H1 (cell line): ENCODE data around the gene TRNAU1AP. TPM values are rescaled to one million over a fixed set of nuclear protein-coding genes. Genes with fewer than 3 reads are reported as not detected.

ENCODE experiments used
- CTCF ChIA-PET: fragments of 300-600 bp; sonication (Branson Sonifier 250); formaldehyde crosslinking; loops from one replicate; lab custom pipeline; 2021; ENCODE audit not compliant: partially characterized antibody; lab: Charles Lee
- POLR2A ChIA-PET: fragments of 300-600 bp; sonication (Branson Sonifier 250); formaldehyde crosslinking; loops from one replicate; lab custom pipeline; 2021; ENCODE audit warnings: inconsistent platforms; ENCODE audit not compliant: partially characterized antibody; lab: Charles Lee
- DNase-seq, 2 experiments: peaks; one replicate each; pipeline versions ENCODE4 v3.0.0 to v3.0.0-alpha.2; 2010 to 2022; ENCODE audit warnings: low spot score in 2 of 2, low read depth in 1 of 2, mixed read lengths in 1 of 2
- FAIRE-seq: peaks from 2 replicates; lab custom pipeline; 2011; peaks lifted over from hg19 to GRCh38; lab: Jason Lieb, UNC
- H2AFZ ChIP-seq: 2 replicates; pipeline ENCODE4 v1.8.1; 2012; ENCODE audit warnings: low read length, inconsistent platforms
- H2AK5ac ChIP-seq: 2 replicates; pipeline ENCODE4 v1.6.1; 2013; ENCODE audit warnings: low read depth, low read length
- H2BK120ac ChIP-seq: replicated peaks from 2 replicates; pipeline ENCODE3; 2013; ENCODE audit warnings: low read depth, low read length, inconsistent platforms
- H2BK12ac ChIP-seq: 2 replicates; pipeline ENCODE4 v1.6.1; 2013; ENCODE audit warnings: low read depth, low read length
- H2BK15ac ChIP-seq: 2 replicates; pipeline ENCODE4 v1.6.1; 2013; ENCODE audit warnings: low read length
- H2BK20ac ChIP-seq: 2 replicates; pipeline ENCODE4 v1.6.1; 2013; ENCODE audit warnings: low read length
- H2BK5ac ChIP-seq: 2 replicates; pipeline ENCODE4 v1.6.1; 2013; ENCODE audit warnings: low read depth, low read length
- H3K14ac ChIP-seq: 2 replicates; pipeline ENCODE4 v1.6.1; 2013; ENCODE audit warnings: inconsistent platforms; ENCODE audit not compliant: insufficient read length
- H3K18ac ChIP-seq: 2 replicates; pipeline ENCODE4 v1.6.1; 2013; ENCODE audit warnings: low read length; ENCODE audit errors: extremely low read depth
- H3K23ac ChIP-seq: 2 replicates; pipeline ENCODE4 v1.6.1; 2013; ENCODE audit warnings: inconsistent platforms; ENCODE audit not compliant: insufficient read length
- H3K23me2 ChIP-seq: 2 replicates; pipeline ENCODE4 v1.6.1; 2013; ENCODE audit warnings: low read depth, low read length
- H3K27ac ChIP-seq: 2 replicates; pipeline ENCODE4 v1.6.1; 2011; ENCODE audit warnings: low read depth, low read length, inconsistent platforms
- H3K27me3 ChIP-seq, 4 experiments: replicated peaks in 1 of 4; 1 replicate in 1 of 4; 2 replicates in 3 of 4; pipeline versions ENCODE4 v1.6.1 to v1.8.1; 2011 to 2013; ENCODE audit warnings: low read length in 3 of 4, mild to moderate bottlenecking in 3 of 4, inconsistent platforms in 2 of 4, mixed read lengths in 2 of 4, moderate library complexity in 1 of 4; ENCODE audit not compliant: control insufficient read depth in 3 of 4, insufficient read depth in 3 of 4; ENCODE audit errors: extremely low read depth in 1 of 4
- H3K36me3 ChIP-seq, 4 experiments: 2 replicates each; pipeline versions ENCODE4 v1.6.1 to v1.8.1; 2011 to 2013; ENCODE audit warnings: mild to moderate bottlenecking in 4 of 4, low read length in 3 of 4, moderate library complexity in 2 of 4, control low read depth in 1 of 4, inconsistent platforms in 1 of 4; ENCODE audit not compliant: insufficient read depth in 4 of 4, control insufficient read depth in 2 of 4
- H3K4ac ChIP-seq: replicated peaks from 2 replicates; pipeline ENCODE3; 2013; ENCODE audit warnings: low read length, low read depth, mixed read lengths, inconsistent platforms; ENCODE audit not compliant: insufficient read length
- H3K4me1 ChIP-seq, 4 experiments: replicated peaks in 1 of 4; 1 replicate in 1 of 4; 2 replicates in 3 of 4; pipeline versions ENCODE4 v1.6.1 to v1.8.1; 2011 to 2013; ENCODE audit warnings: low read length in 3 of 4, inconsistent platforms in 2 of 4, mixed read lengths in 1 of 4; ENCODE audit not compliant: insufficient read depth in 4 of 4, control insufficient read depth in 3 of 4
- H3K4me2 ChIP-seq, 2 experiments: 2 replicates each; pipeline versions ENCODE4 v1.6.1 to v1.8.1; 2011 to 2013; ENCODE audit warnings: low read depth in 2 of 2, low read length in 2 of 2, control low read depth in 1 of 2, inconsistent platforms in 1 of 2, mild to moderate bottlenecking in 1 of 2; ENCODE audit not compliant: insufficient read depth in 1 of 2
- H3K4me3 ChIP-seq, 4 experiments: fragments of 200-600, 300-600 bp in 1 of 4; sonication (generic), shearing (Covaris generic), sonication (Bioruptor Twin) in 1 of 4; 2 replicates each; pipeline versions ENCODE4 v1.5.1 to v1.8.1; 2011 to 2016; ENCODE audit warnings: low read length in 4 of 4, low read depth in 3 of 4, control low read depth in 2 of 4, inconsistent platforms in 2 of 4, mild to moderate bottlenecking in 2 of 4, mixed read lengths in 1 of 4, moderate library complexity in 1 of 4; ENCODE audit not compliant: insufficient read depth in 2 of 4; ENCODE audit errors: extremely low read depth in 1 of 4
- H3K56ac ChIP-seq: replicated peaks from 2 replicates; pipeline ENCODE3; 2013; ENCODE audit warnings: low read depth, mild to moderate bottlenecking, mixed read lengths, low read length, inconsistent platforms; ENCODE audit not compliant: insufficient read length
- H3K79me1 ChIP-seq: 2 replicates; pipeline ENCODE4 v1.6.1; 2013; ENCODE audit warnings: low read depth, low read length, control low read depth
- H3K79me2 ChIP-seq, 2 experiments: 2 replicates each; pipeline versions ENCODE4 v1.6.1 to v1.8.1; 2012 to 2013; ENCODE audit warnings: low read length in 2 of 2, mild to moderate bottlenecking in 2 of 2, inconsistent platforms in 1 of 2; ENCODE audit not compliant: insufficient read depth in 2 of 2, control insufficient read depth in 1 of 2
- H3K9ac ChIP-seq, 4 experiments: replicated peaks in 1 of 4; 1 replicate in 1 of 4; 2 replicates in 3 of 4; pipeline versions ENCODE4 v1.6.1 to v1.8.1; 2011 to 2013; ENCODE audit warnings: low read depth in 3 of 4, low read length in 3 of 4, control low read depth in 2 of 4, mild to moderate bottlenecking in 2 of 4, moderate library complexity in 2 of 4, inconsistent platforms in 1 of 4; ENCODE audit errors: extremely low read depth in 1 of 4
- H3K9me3 ChIP-seq, 2 experiments: 2 replicates each; pipeline versions ENCODE4 v1.6.1 to v1.8.1; 2012 to 2013; ENCODE audit warnings: mild to moderate bottlenecking in 2 of 2, moderate library complexity in 2 of 2, control low read depth in 1 of 2, inconsistent platforms in 1 of 2, low read depth in 1 of 2, low read length in 1 of 2, mixed read lengths in 1 of 2; ENCODE audit not compliant: insufficient read depth in 2 of 2
- H4K20me1 ChIP-seq, 2 experiments: replicated peaks in 1 of 2; 2 replicates each; pipeline versions ENCODE3 to v1.8.1; 2011 to 2013; ENCODE audit warnings: inconsistent platforms in 2 of 2, low read length in 2 of 2, mild to moderate bottlenecking in 1 of 2; ENCODE audit not compliant: insufficient read depth in 2 of 2, control insufficient read depth in 1 of 2
- H4K5ac ChIP-seq: 2 replicates; pipeline ENCODE4 v1.6.1; 2013; ENCODE audit warnings: low read length, low read depth, mixed read lengths, inconsistent platforms; ENCODE audit not compliant: insufficient read length
- H4K8ac ChIP-seq: 2 replicates; pipeline ENCODE4 v1.8.0; 2013; ENCODE audit warnings: mild to moderate bottlenecking, moderate library complexity, low read length, inconsistent platforms; ENCODE audit not compliant: insufficient read depth; ENCODE audit errors: extremely low read depth
- H4K91ac ChIP-seq: replicated peaks from 2 replicates; pipeline ENCODE3; 2013; ENCODE audit warnings: low read length, mixed read lengths, inconsistent platforms; ENCODE audit not compliant: insufficient read length
- BACH1 ChIP-seq: IDR thresholded peaks from 2 replicates; pipeline ENCODE4 v1.6.1; 2012; ENCODE audit warnings: low read length, improper control_type of control experiment
- CBX8 ChIP-seq: fragments of 300-800, 300-1000 bp; sonication (generic); IDR thresholded peaks from 2 replicates; pipeline ENCODE4 v1.7.1; 2016; ENCODE audit warnings: low read depth, low read length, borderline replicate concordance
- EP300 ChIP-seq, 2 experiments: IDR thresholded peaks; 1 replicate in 1 of 2; 2 replicates in 1 of 2; pipeline ENCODE4 v1.6.1; 2011 to 2012; ENCODE audit warnings: low read depth in 2 of 2, low read length in 2 of 2, mild to moderate bottlenecking in 2 of 2, borderline replicate concordance in 1 of 2, inconsistent platforms in 1 of 2, moderate library complexity in 1 of 2
- EZH2 ChIP-seq: fragments of 200-600 bp; sonication (generic); IDR thresholded peaks from 2 replicates; pipeline ENCODE4 v1.7.1; 2012; ENCODE audit warnings: low read depth, mild to moderate bottlenecking, moderate library complexity, low read length, inconsistent platforms; ENCODE audit not compliant: severe bottlenecking
- RBBP5 ChIP-seq: IDR thresholded peaks from 2 replicates; pipeline ENCODE4 v1.7.1; 2012; ENCODE audit warnings: low read depth, mild to moderate bottlenecking, inconsistent platforms, low read length, moderate library complexity, borderline replicate concordance
- RFX5 ChIP-seq: IDR thresholded peaks from 2 replicates; pipeline ENCODE4 v1.6.1; 2011; ENCODE audit warnings: low read depth, low read length, improper control_type of control experiment, borderline replicate concordance
- SP1 ChIP-seq: IDR thresholded peaks from 2 replicates; pipeline ENCODE4 v1.6.1; 2011; ENCODE audit warnings: low read depth, low read length
- WGBS, 2 experiments: shearing (Covaris generic) in 1 of 2; methylation state at CpG; one replicate each; pipeline versions ENCODE4 v1.1.6 to v1.1.7; 2013 to 2015; ENCODE audit warnings: low lambda C conversion rate in 2 of 2, mixed read lengths in 2 of 2, inconsistent platforms in 1 of 2, low coverage in 1 of 2, missing lambda C conversion rate in 1 of 2; ENCODE audit not compliant: insufficient replicate concordance in 2 of 2, insufficient coverage in 1 of 2, insufficient read length in 1 of 2; ENCODE audit errors: extremely low coverage in 1 of 2, missing lambda C conversion rate in 1 of 2; 5-methylcytosine and 5-hydroxymethylcytosine counted together
- polyA plus RNA-seq, 7 experiments: library from polyadenylated mRNA; depleted of rRNA in 3 of 7; stranded (reverse) in 5 of 7; unstranded in 2 of 7; fragments of >200 nt in 5 of 7; fragments of 200-250 nt in 2 of 7; gene quantifications; 1 replicate in 5 of 7; 2 replicates in 1 of 7; 4 replicates in 1 of 7; pipeline versions ENCODE4 v1.2.1 to v1.2.3, GENCODE V29; 2011 to 2013; ENCODE audit warnings: missing spikeins in 2 of 7, mixed read lengths in 2 of 7
- total RNA-seq: library from RNA; stranded (reverse); fragmentation: NEBNext Ultra II Directional; extraction: Animal tissue kit (Norgen Biotek cat#: 25700); gene quantifications from 2 replicates; pipeline ENCODE4 v1.2.1, GENCODE V29; 2021
- TF ChIP-seq, protein P1 (sequence below): IDR thresholded peaks from 2 replicates; pipeline ENCODE4 v1.6.1; 2012; ENCODE audit warnings: low read length, inconsistent platforms

The TRNAU1AP gene
- total and polyA plus RNA-seq, 2 of the 8 experiments (the other 6 are each of a cell fraction or from before 2014, with no cell fraction given): 35.2 to 37.1 TPM

DNA sequence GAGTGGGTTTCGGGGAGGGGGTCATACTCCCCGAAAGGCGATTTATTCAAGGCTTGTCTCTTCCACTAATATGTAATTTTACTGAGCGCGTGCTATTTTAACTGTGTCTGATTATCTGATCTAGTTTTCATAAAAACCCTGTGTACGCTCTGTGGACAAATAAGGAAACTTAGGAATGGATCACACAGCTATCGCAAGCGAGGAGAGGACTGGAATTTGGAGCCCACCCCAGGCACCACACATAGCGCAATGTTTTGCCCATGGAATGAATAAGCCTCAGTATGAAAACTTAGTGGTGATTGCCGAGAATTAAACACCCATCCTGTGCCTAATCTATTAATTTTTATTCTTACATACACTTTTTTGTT, 29.3 kb downstream of the TRNAU1AP start:
- ChIA-PET POLR2A (interaction anchor here (0.6 to 23.4 kb wide), 45 partner anchors 16 to 709 kb away, joined by 3 to 660 read pairs (median 4); partner anchors contain the start of genes GMEB1, MED18, PHACTR4 and RAB42), CTCF (interaction anchor here (1.0 to 9.7 kb wide), 12 partner anchors 8 to 1176 kb away, joined by 3 to 73 read pairs (median 4); partner anchors contain the start of gene RAB42)
- no peak overlapping the region for H3K23ac ChIP-seq

More for the DNA sequence above, 29.3 kb downstream of the TRNAU1AP start:
- H3K79me1 ChIP-seq: peaks cover 4% of the 10 kb centered on the region; the same call in 1 of the 2 replicates
- peak overlapping the region; percentile 93 for H3K18ac ChIP-seq
- H3K27ac ChIP-seq: no peak overlapping the region
- whole genome bisulfite sequencing, 2 experiments: 16% methylated on average over 10 of the region's 10 CpGs; no CpG with 5 or more reads in 1 of the 2 experiments
- no peak overlapping the region; the same call in 1 of the 2 replicates for H4K8ac ChIP-seq
- no peaks in the 10 kb centered on the region for H3K9me3 ChIP-seq
- FAIRE-seq (no peak), DNase-seq (no peak)
- no peak overlapping the region for H2BK20ac ChIP-seq
- H2BK5ac ChIP-seq: peak overlapping the region; percentile 81
- peak overlapping the region; percentile 86 to 97 (median 92) for H3K4me3 ChIP-seq
- peak overlapping the region; percentile 43; the same call in 1 of the 2 replicates for H2BK12ac ChIP-seq
- peak overlapping the region in 1 of 4 experiments; percentile 34; a peak in 2 of 7 replicates for H3K9ac ChIP-seq
- peak overlapping the region; percentile 75 to 90 for H3K4me2 ChIP-seq
- H3K27me3 ChIP-seq: peaks cover 0 to 4% (median 2%) of the 10 kb centered on the region in 4 experiments; a peak in 2 of 7 replicates
- H4K5ac ChIP-seq: peak overlapping the region; percentile 84
- H2BK15ac ChIP-seq: no peak overlapping the region
- H2BK120ac ChIP-seq: peak overlapping the region; percentile 85
- H3K4ac ChIP-seq: peak overlapping the region; percentile 74
- no peak overlapping the region for H2AFZ ChIP-seq
- H3K36me3 ChIP-seq: peaks cover 19 to 38% (median 33%) of the 10 kb centered on the region in 4 experiments
- H2AK5ac ChIP-seq: no peak overlapping the region; the same call in 1 of the 2 replicates
- no peak for TF ChIP-seq RBBP5
- no peak for TF ChIP-seq EP300 (IDR thresholded peaks at IDR 0.05; ENCODE audit: borderline replicate concordance in 1 of 2, low read depth in 2 of 2, low read length in 2 of 2)
- TF ChIP-seq EZH2: no peak
- TF ChIP-seq BACH1: no peak
- no peak for TF ChIP-seq SP1
- TF ChIP-seq CBX8: no peak
- TF ChIP-seq, protein P1, sequence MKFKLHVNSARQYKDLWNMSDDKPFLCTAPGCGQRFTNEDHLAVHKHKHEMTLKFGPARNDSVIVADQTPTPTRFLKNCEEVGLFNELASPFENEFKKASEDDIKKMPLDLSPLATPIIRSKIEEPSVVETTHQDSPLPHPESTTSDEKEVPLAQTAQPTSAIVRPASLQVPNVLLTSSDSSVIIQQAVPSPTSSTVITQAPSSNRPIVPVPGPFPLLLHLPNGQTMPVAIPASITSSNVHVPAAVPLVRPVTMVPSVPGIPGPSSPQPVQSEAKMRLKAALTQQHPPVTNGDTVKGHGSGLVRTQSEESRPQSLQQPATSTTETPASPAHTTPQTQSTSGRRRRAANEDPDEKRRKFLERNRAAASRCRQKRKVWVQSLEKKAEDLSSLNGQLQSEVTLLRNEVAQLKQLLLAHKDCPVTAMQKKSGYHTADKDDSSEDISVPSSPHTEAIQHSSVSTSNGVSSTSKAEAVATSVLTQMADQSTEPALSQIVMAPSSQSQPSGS: no peak
- TF ChIP-seq RFX5: no peak
- H3K23me2 ChIP-seq: peaks cover 15% of the 10 kb centered on the region
- H3K4me1 ChIP-seq: peaks cover 0 to 11% (median 6%) of the 10 kb centered on the region in 4 experiments; a peak in 4 of 7 replicates
- H3K56ac ChIP-seq: peak overlapping the region; percentile 86
- H4K20me1 ChIP-seq: peaks cover 15 to 23% of the 10 kb centered on the region in 2 experiments
- H3K14ac ChIP-seq: no peak overlapping the region
- H3K79me2 ChIP-seq: peaks cover 10 to 21% of the 10 kb centered on the region in 2 experiments
- H4K91ac ChIP-seq: peak overlapping the region; percentile 89
